ENCODE results near the gene NOC2L.

Gene NOC2L

GRCh38 chr1:907611-908451 lies 51.2 kb downstream of the NOC2L start:
- no peak for TF ChIP-seq CTCF (IDR thresholded peaks at IDR 0.05; ENCODE audit: unreplicated experiment in 3 of 3)
- H3K27me3 Mint-ChIP-seq (ENCODE audit: low read depth): peaks cover 41% of the 10 kb centered on the region
- H3K36me3 Mint-ChIP-seq (ENCODE audit: low read depth): peaks cover 5% of the 10 kb centered on the region
- H3K4me1 Mint-ChIP-seq: peaks cover 47% of the 10 kb centered on the region
- no peaks in the 10 kb centered on the region for H3K9me3 Mint-ChIP-seq
- H3K27ac Mint-ChIP-seq: no peak overlapping the region
- H3K4me3 Mint-ChIP-seq: peak overlapping the region; percentile 22 to 44 (median 27)

- Mint-ChIP-seq H3K4me1 (peaks cover 37% of the 10 kb centered on the region), H3K9me3 (no peaks in the 10 kb centered on the region), H3K4me3 (peak overlapping the region; percentile 76 to 78 (median 77)), H3K27ac (peak overlapping the region; percentile 15 to 49 (median 33)), H3K27me3 (ENCODE audit: low read depth) (peaks cover 39% of the 10 kb centered on the region), H3K36me3 (ENCODE audit: low read depth) (peaks cover 5% of the 10 kb centered on the region)
- no peak for TF ChIP-seq CTCF (IDR thresholded peaks at IDR 0.05; ENCODE audit: unreplicated experiment in 3 of 3)
Observed at GRCh38 chr1:906600-907420, 52.2 kb downstream of the NOC2L start.

- H3K9me3 Mint-ChIP-seq: no peaks in the 10 kb centered on the region
- peak overlapping the region; percentile 73 to 90 (median 79) for H3K27ac Mint-ChIP-seq
- peaks cover 5% of the 10 kb centered on the region for H3K36me3 Mint-ChIP-seq (ENCODE audit: low read depth)
- peak overlapping the region; percentile 83 to 90 (median 89) for H3K4me3 Mint-ChIP-seq
- TF ChIP-seq CTCF (IDR thresholded peaks at IDR 0.05; ENCODE audit: unreplicated experiment in 3 of 3): no peak
- peaks cover 29% of the 10 kb centered on the region for H3K4me1 Mint-ChIP-seq
- peaks cover 40% of the 10 kb centered on the region for H3K27me3 Mint-ChIP-seq (ENCODE audit: low read depth)
Observed at GRCh38 chr1:905811-906599, 53.1 kb downstream of the NOC2L start.

GRCh38 chr1:905071-905749 lies 53.8 kb downstream of the NOC2L start:
- Mint-ChIP-seq H3K27ac (peak overlapping the region; percentile 73 to 90 (median 79)), H3K36me3 (ENCODE audit: low read depth) (peaks cover 5% of the 10 kb centered on the region), H3K27me3 (ENCODE audit: low read depth) (peaks cover 48% of the 10 kb centered on the region), H3K9me3 (no peaks in the 10 kb centered on the region), H3K4me1 (peaks cover 24% of the 10 kb centered on the region), H3K4me3 (peak overlapping the region; percentile 83 to 90 (median 89))
- TF ChIP-seq CTCF (IDR thresholded peaks at IDR 0.05; ENCODE audit: unreplicated experiment in 3 of 3): no peak

GRCh38 chr1:904310-904950 lies 54.6 kb downstream of the NOC2L start:
- Mint-ChIP-seq H3K27me3 (ENCODE audit: low read depth) (peaks cover 53% of the 10 kb centered on the region), H3K4me1 (peaks cover 24% of the 10 kb centered on the region), H3K4me3 (peak overlapping the region; percentile 81 to 86 (median 86)), H3K27ac (peak overlapping the region; percentile 45 to 82 (median 79)), H3K36me3 (ENCODE audit: low read depth) (peaks cover 5% of the 10 kb centered on the region), H3K9me3 (no peaks in the 10 kb centered on the region)
- peak; percentile 90 to 94 (median 91) for TF ChIP-seq CTCF (IDR thresholded peaks at IDR 0.05; ENCODE audit: unreplicated experiment in 3 of 3)

All from nephron (organoid).